ENCODE results near the gene WAPL. TPM values are rescaled to one million over a fixed set of nuclear protein-coding genes. Genes with fewer than 3 reads are reported as not detected.

Gene WAPL
- polyA plus RNA-seq, 2 of the 4 experiments (the other 2 are of a cell fraction), result 15.4 to 25.6 TPM

DNA sequence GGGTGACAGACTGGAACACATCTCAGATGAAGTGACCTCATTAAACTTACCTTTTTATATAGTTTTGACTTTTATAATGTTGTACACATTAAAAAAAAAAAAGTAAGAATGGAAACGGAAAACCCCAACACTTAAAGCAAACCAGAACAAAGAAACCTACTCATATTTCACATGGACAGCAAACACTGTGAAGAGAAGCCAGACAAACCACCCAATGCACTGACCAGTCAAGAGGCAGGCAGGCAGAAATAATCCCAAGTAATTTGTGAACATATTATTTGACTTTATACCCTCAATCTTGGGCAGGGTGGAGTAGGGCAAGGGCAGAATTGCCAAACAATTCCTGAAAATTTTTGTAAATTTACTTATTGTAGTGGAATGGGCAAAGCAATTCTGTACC lies 39.8 kb downstream of the WAPL start:
- DNase-seq (ENCODE audit: low read depth in 1 of 2, low spot score in 1 of 2) (no peak), FAIRE-seq (no peak), ATAC-seq (no peak)
- 0 out of 3 replicates have a peak, but pooled peaks cover 4% of the 10 kb centered on the region for H3K4me1 ChIP-seq
- no peak overlapping the region for H3K4me2 ChIP-seq
- ChIA-PET CTCF (interaction anchor here (1.5 kb wide), 1 partner anchor 104 kb away, joined by 4 read pairs; no protein-coding TSS in a partner anchor), POLR2A (no interaction called here)
- WGBS (ENCODE audit: missing lambda C conversion rate), result 65% methylated on average over 1 of the region's 1 CpG
- H3K4me3 ChIP-seq, result no peak overlapping the region
- no peak overlapping the region for H3K27ac ChIP-seq
- TF ChIP-seq HMGXB4 (CRISPR knock-in tag; IDR thresholded peaks at IDR 0.05; ENCODE audit: borderline replicate concordance) (no peak), ZNF302 (CRISPR knock-in tag; IDR thresholded peaks at IDR 0.05) (no peak), JUN (IDR thresholded peaks at IDR 0.05) (no peak), EHF (CRISPR knock-in tag; IDR thresholded peaks at IDR 0.05) (no peak), E2F6 (IDR thresholded peaks at IDR 0.05; ENCODE audit: borderline replicate concordance, low read depth) (no peak), RAD21 (conservative IDR thresholded peaks at IDR 0.05 in 1 of 2, IDR thresholded peaks at IDR 0.05 in 1 of 2) (no peak), ZSCAN20 (CRISPR knock-in tag; IDR thresholded peaks at IDR 0.05) (no peak), ELK1 (IDR thresholded peaks at IDR 0.05; ENCODE audit: low read depth, low read length) (no peak), MYC (IDR thresholded peaks at IDR 0.05; ENCODE audit: borderline replicate concordance, low read length) (no peak), USF2 (IDR thresholded peaks at IDR 0.05) (no peak), KDM1A (IDR thresholded peaks at IDR 0.05; ENCODE audit: low read depth) (no peak), CHD4 (IDR thresholded peaks at IDR 0.05; ENCODE audit: borderline replicate concordance) (no peak), NPAS2 (CRISPR knock-in tag; IDR thresholded peaks at IDR 0.05; ENCODE audit: borderline replicate concordance) (no peak), JUNB (IDR thresholded peaks at IDR 0.05) (no peak), HEYL (CRISPR knock-in tag; IDR thresholded peaks at IDR 0.05) (no peak), GATA3 (IDR thresholded peaks at IDR 0.05; ENCODE audit: borderline replicate concordance) (no peak)
- TF ChIP-seq, protein P1, sequence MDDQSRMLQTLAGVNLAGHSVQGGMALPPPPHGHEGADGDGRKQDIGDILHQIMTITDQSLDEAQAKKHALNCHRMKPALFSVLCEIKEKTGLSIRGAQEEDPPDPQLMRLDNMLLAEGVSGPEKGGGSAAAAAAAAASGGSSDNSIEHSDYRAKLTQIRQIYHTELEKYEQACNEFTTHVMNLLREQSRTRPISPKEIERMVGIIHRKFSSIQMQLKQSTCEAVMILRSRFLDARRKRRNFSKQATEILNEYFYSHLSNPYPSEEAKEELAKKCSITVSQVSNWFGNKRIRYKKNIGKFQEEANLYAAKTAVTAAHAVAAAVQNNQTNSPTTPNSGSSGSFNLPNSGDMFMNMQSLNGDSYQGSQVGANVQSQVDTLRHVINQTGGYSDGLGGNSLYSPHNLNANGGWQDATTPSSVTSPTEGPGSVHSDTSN (IDR thresholded peaks at IDR 0.05), result no peak
- no peaks in the 10 kb centered on the region for H3K9me3 ChIP-seq

DNA sequence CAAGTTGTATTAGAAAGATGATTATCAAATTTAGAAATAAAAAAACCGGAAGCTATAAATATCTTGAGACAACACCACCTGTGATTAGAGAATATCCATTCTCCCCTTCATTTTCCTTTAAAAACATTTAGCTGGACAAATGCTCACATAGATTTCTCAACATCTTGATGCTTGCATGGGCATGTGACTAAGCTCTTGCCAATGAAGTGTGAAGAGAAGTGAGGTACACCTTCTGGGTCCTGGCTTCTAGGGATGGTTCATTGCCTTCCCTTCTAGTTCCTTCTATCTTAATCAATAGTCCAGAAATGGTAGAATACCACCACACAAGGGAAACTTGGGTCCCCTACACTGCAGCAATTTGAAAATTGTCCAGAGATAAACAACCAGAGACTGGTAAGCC lies 41.0 kb downstream of the WAPL start:
- no peak for FAIRE-seq
- no peak for ATAC-seq
- H3K27ac ChIP-seq, result no peak overlapping the region
- 0 out of 3 replicates have a peak, but pooled peaks cover 4% of the 10 kb centered on the region for H3K4me1 ChIP-seq
- no peak for DNase-seq (ENCODE audit: low read depth in 1 of 2, low spot score in 1 of 2)
- TF ChIP-seq BHLHE40 (IDR thresholded peaks at IDR 0.05; ENCODE audit: low read depth, low read length) (no peak), HOXA7 (CRISPR knock-in tag; IDR thresholded peaks at IDR 0.05) (no peak), E2F6 (IDR thresholded peaks at IDR 0.05; ENCODE audit: borderline replicate concordance, low read depth) (no peak)
- 94% methylated on average over 1 of the region's 1 CpG for WGBS (ENCODE audit: missing lambda C conversion rate)
- H3K9me3 ChIP-seq, result no peaks in the 10 kb centered on the region
- H3K4me2 ChIP-seq, result no peak overlapping the region
- ChIA-PET POLR2A (interaction anchor here (1.0 kb wide), 1 partner anchor 80 kb away, joined by 4 read pairs; no protein-coding TSS in a partner anchor), CTCF (interaction anchor here (1.0 to 1.6 kb wide), 3 partner anchors 44 to 105 kb away, joined by 3 to 4 read pairs (median 4); no protein-coding TSS in a partner anchor)
- no peak overlapping the region for H3K4me3 ChIP-seq

Measured in A549 (cell line).